Measurements from ENCODE around the gene PPM1G. TPM values are rescaled to one million over a fixed set of nuclear protein-coding genes. Genes with fewer than 3 reads are reported as not detected.

PPM1G gene
- total RNA-seq, 1 experiment from 2014 or later = 140 TPM

DNA sequence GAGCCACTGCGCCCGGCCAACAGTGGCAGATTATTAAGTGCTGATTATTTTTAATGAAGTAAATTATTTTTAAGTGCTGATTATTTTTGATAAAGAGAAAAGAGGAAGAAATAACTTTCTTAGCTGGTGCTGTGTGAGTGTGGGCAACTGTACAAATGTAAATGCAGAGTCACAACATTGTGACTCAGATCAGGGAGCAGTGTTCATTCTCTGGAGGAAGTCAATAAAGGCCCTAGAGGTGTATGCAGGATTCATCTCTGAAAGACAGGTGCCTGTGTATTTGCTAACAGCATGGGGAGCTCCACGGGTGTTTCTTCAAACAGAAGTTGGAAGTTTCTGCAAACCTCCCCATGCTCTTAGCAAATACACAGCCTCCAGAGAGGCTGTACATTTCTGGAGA is 39.0 kb upstream of the PPM1G start:
- no TSS peak for BruUV-seq (replicated peaks)
- Histone ChIP-seq H3K27ac (ENCODE audit: low read depth, low read length) (no peak overlapping the region), H3K27me3 (ENCODE audit: insufficient read depth, low read length) (no peaks in the 10 kb centered on the region), H3K4me3 (replicated peaks in 1 of 2; ENCODE audit: low read depth in 1 of 2, low read length in 2 of 2) (no peak overlapping the region), H3K9ac (ENCODE audit: low read length) (no peak overlapping the region), H3K79me2 (ENCODE audit: insufficient read depth, low read length) (peaks cover 1% of the 10 kb centered on the region; the same call in 1 of the 2 replicates), H3K9me2 (ENCODE audit: insufficient read depth) (no peaks in the 10 kb centered on the region), H3K4me1 (ENCODE audit: control insufficient read depth in 1 of 2, insufficient read depth in 2 of 2, low read length in 2 of 2) (peaks cover 0 to 12% of the 10 kb centered on the region in 2 experiments; a peak in 2 of 4 replicates), H4K20me1 (ENCODE audit: insufficient read depth) (no peaks in the 10 kb centered on the region), H3K36me3 (ENCODE audit: control insufficient read depth in 1 of 2, insufficient read depth in 2 of 2, low read length in 2 of 2) (0 out of 4 replicates have a peak, but pooled peaks cover 5% of the 10 kb centered on the region in 2 experiments), H2AFZ (ENCODE audit: low read depth, low read length, poor library complexity, severe bottlenecking) (no peak overlapping the region), H3K4me2 (ENCODE audit: low read length) (no peak overlapping the region), H3K9me3 (ENCODE audit: control insufficient read depth in 1 of 2, insufficient read depth in 1 of 2, low read depth in 1 of 2, low read length in 2 of 2) (no peaks in the 10 kb centered on the region)
- no peak for ATAC-seq
- TF ChIP-seq RAD21 (IDR thresholded peaks at IDR 0.05; ENCODE audit: low read depth) = no peak
- TF ChIP-seq SRF (IDR thresholded peaks at IDR 0.05; ENCODE audit: low read depth) = no peak
- no peak for TF ChIP-seq SP1 (IDR thresholded peaks at IDR 0.05; ENCODE audit: low read depth)
- no peak for TF ChIP-seq CBX3 (IDR thresholded peaks at IDR 0.05; ENCODE audit: low read depth)
- TF ChIP-seq, protein P1, sequence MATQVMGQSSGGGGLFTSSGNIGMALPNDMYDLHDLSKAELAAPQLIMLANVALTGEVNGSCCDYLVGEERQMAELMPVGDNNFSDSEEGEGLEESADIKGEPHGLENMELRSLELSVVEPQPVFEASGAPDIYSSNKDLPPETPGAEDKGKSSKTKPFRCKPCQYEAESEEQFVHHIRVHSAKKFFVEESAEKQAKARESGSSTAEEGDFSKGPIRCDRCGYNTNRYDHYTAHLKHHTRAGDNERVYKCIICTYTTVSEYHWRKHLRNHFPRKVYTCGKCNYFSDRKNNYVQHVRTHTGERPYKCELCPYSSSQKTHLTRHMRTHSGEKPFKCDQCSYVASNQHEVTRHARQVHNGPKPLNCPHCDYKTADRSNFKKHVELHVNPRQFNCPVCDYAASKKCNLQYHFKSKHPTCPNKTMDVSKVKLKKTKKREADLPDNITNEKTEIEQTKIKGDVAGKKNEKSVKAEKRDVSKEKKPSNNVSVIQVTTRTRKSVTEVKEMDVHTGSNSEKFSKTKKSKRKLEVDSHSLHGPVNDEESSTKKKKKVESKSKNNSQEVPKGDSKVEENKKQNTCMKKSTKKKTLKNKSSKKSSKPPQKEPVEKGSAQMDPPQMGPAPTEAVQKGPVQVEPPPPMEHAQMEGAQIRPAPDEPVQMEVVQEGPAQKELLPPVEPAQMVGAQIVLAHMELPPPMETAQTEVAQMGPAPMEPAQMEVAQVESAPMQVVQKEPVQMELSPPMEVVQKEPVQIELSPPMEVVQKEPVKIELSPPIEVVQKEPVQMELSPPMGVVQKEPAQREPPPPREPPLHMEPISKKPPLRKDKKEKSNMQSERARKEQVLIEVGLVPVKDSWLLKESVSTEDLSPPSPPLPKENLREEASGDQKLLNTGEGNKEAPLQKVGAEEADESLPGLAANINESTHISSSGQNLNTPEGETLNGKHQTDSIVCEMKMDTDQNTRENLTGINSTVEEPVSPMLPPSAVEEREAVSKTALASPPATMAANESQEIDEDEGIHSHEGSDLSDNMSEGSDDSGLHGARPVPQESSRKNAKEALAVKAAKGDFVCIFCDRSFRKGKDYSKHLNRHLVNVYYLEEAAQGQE (IDR thresholded peaks at IDR 0.05; ENCODE audit: low read depth) = no peak
- TF ChIP-seq ELF1 (IDR thresholded peaks at IDR 0.05; ENCODE audit: borderline replicate concordance, low read depth) = no peak
- no peak for TF ChIP-seq POLR2AphosphoS5 (IDR thresholded peaks at IDR 0.05; ENCODE audit: low read depth, low read length)
- ChIA-PET RAD21 (ENCODE audit: low non-redundant PET in 1 of 2, low total read pairs in 2 of 2, uncharacterized antibody in 2 of 2, unreplicated experiment in 2 of 2) (no interaction called here), CTCF (interaction anchor here (1.5 kb wide), 1 partner anchor 19 kb away, joined by 3 read pairs; the partner anchor contains the start of gene NRBP1), POLR2A (no interaction called here)
- intact Hi-C loops (cut with micrococcal nuclease) = loop anchor here (10.0 kb wide), 1 partner anchor 176 kb away; the partner anchor contains the start of genes CCDC121 and GPN1
- DNase-seq (ENCODE audit: low read depth, low spot score) = no peak

Data from HCT116 (cell line).